ENCODE data around the gene OR51B2. TPM values are rescaled to one million over a fixed set of nuclear protein-coding genes. Genes with fewer than 3 reads are reported as not detected.

The OR51B2 gene
- total and polyA plus RNA-seq, 4 donors = 0.17 to 0.37 TPM; not detected in 2

DNA sequence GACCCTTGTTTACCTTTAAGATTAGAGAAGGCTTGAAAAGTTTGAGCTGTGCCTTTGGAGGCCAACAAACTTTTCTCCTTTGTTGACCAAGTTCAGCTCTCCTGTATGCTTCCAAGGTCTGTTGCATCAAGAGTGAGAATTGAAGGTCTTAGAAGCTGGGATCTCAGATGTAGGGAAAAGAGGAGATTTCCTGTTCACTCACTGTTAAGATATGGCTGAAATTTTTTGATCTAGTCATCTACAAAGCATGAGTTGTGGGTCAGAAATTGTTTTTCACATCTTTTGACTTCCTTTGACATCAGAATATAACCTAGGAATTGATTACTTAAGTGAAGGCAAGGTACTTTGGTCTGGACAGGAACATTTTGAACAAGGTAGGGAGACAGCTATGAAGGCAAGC lies 34.4 kb downstream of the OR51B2 start (continued):
- TF ChIP-seq, protein P1, sequence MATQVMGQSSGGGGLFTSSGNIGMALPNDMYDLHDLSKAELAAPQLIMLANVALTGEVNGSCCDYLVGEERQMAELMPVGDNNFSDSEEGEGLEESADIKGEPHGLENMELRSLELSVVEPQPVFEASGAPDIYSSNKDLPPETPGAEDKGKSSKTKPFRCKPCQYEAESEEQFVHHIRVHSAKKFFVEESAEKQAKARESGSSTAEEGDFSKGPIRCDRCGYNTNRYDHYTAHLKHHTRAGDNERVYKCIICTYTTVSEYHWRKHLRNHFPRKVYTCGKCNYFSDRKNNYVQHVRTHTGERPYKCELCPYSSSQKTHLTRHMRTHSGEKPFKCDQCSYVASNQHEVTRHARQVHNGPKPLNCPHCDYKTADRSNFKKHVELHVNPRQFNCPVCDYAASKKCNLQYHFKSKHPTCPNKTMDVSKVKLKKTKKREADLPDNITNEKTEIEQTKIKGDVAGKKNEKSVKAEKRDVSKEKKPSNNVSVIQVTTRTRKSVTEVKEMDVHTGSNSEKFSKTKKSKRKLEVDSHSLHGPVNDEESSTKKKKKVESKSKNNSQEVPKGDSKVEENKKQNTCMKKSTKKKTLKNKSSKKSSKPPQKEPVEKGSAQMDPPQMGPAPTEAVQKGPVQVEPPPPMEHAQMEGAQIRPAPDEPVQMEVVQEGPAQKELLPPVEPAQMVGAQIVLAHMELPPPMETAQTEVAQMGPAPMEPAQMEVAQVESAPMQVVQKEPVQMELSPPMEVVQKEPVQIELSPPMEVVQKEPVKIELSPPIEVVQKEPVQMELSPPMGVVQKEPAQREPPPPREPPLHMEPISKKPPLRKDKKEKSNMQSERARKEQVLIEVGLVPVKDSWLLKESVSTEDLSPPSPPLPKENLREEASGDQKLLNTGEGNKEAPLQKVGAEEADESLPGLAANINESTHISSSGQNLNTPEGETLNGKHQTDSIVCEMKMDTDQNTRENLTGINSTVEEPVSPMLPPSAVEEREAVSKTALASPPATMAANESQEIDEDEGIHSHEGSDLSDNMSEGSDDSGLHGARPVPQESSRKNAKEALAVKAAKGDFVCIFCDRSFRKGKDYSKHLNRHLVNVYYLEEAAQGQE (IDR thresholded peaks at IDR 0.05) = no peak
- TF ChIP-seq NR2F2 (IDR thresholded peaks at IDR 0.05) (no peak), SP1 (IDR thresholded peaks at IDR 0.05) (no peak), TAF1 (conservative IDR thresholded peaks at IDR 0.05) (no peak), GABPA (IDR thresholded peaks at IDR 0.05 in 1 of 2, conservative IDR thresholded peaks at IDR 0.05 in 1 of 2) (no peak), EGR1 (IDR thresholded peaks at IDR 0.05; ENCODE audit: low read depth in 2 of 2) (no peak), YY1 (IDR thresholded peaks at IDR 0.05) (no peak), FOXA2 (IDR thresholded peaks at IDR 0.05) (no peak)

DNA sequence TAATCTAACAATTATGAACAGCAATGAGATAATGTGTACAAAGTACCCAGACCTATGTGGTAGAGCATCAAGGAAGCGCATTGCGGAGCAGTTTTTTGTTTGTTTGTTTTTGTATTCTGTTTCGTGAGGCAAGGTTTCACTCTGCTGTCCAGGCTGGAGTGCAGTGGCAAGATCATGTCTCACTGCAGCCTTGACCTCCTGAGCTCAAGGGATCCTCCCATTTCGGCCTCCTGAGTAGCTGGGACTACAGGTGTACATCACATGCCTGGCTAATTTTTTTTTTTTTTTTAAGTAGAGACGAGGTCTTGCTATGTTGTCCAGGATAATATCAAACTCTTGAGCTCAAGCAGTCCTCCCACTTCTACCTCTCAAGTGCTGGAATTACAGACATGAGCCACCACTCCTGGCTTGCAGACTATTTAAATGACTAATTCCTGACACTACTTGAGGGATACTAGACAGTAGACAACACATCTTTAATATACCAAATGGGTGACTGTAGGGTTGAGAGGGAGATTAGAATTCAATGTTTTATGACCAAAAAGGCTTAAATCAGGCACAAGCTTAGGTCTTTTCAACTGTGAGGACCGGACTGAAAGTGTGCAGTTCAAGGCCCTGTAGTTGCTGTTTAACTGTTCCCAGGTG lies 35.1 kb downstream of the OR51B2 start:
- DNase-seq (ENCODE audit: low spot score) = no peak
- Histone ChIP-seq H3K27me3 (ENCODE audit: control insufficient read depth in 4 of 4, insufficient read depth in 4 of 4, low read length in 3 of 4) (no peaks in the 10 kb centered on the region), H3K4me3 (ENCODE audit: low read depth in 1 of 3, low read length in 3 of 3) (no peak overlapping the region), H3K9ac (ENCODE audit: low read depth in 1 of 2, low read length in 2 of 2) (no peak overlapping the region), H3K9me3 (ENCODE audit: control insufficient read depth in 4 of 4, low read length in 3 of 4) (no peaks in the 10 kb centered on the region), H3K4me1 (ENCODE audit: control insufficient read depth in 4 of 4, insufficient read depth in 4 of 4, low read length in 3 of 4) (no peaks in the 10 kb centered on the region), H3K27ac (ENCODE audit: low read depth in 1 of 2, low read length in 2 of 2) (no peak overlapping the region), H3K36me3 (ENCODE audit: control insufficient read depth in 4 of 4, insufficient read depth in 3 of 4, low read depth in 1 of 4, low read length in 3 of 4) (no peaks in the 10 kb centered on the region)
- TF ChIP-seq GABPA (IDR thresholded peaks at IDR 0.05 in 1 of 2, conservative IDR thresholded peaks at IDR 0.05 in 1 of 2) = no peak
- TF ChIP-seq HNF4A (conservative IDR thresholded peaks at IDR 0.05) = no peak
- TF ChIP-seq EGR1 (IDR thresholded peaks at IDR 0.05; ENCODE audit: low read depth in 2 of 2) = no peak
- TF ChIP-seq, protein P2, sequence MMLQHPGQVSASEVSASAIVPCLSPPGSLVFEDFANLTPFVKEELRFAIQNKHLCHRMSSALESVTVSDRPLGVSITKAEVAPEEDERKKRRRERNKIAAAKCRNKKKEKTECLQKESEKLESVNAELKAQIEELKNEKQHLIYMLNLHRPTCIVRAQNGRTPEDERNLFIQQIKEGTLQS (IDR thresholded peaks at IDR 0.05) = no peak
- no peak for TF ChIP-seq TAF1 (conservative IDR thresholded peaks at IDR 0.05)
- TF ChIP-seq FOXA2 (IDR thresholded peaks at IDR 0.05) = no peak
- no peak for TF ChIP-seq YY1 (IDR thresholded peaks at IDR 0.05)
- no peak for TF ChIP-seq RXRA (IDR thresholded peaks at IDR 0.05)
- TF ChIP-seq NR2F2 (IDR thresholded peaks at IDR 0.05) = no peak
- 83% methylated on average over 6 of the region's 6 CpGs for WGBS

DNA sequence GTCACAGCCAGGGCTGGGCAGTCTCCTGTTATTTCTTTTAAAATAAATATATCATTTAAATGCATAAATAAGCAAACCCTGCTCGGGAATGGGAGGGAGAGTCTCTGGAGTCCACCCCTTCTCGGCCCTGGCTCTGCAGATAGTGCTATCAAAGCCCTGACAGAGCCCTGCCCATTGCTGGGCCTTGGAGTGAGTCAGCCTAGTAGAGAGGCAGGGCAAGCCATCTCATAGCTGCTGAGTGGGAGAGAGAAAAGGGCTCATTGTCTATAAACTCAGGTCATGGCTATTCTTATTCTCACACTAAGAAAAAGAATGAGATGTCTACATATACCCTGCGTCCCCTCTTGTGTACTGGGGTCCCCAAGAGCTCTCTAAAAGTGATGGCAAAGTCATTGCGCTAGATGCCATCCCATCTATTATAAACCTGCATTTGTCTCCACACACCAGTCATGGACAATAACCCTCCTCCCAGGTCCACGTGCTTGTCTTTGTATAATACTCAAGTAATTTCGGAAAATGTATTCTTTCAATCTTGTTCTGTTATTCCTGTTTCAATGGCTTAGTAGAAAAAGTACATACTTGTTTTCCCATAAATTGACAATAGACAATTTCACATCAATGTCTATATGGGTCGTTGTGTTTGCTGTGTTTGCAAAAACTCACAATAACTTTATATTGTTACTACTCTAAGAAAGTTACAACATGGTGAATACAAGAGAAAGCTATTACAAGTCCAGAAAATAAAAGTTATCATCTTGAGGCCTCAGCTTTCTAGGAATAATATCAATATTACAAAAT lies 35.8 kb downstream of the OR51B2 start:
- Histone ChIP-seq H3K4me3 (ENCODE audit: low read depth in 1 of 3, low read length in 3 of 3) (no peak overlapping the region), H3K9ac (ENCODE audit: low read depth in 1 of 2, low read length in 2 of 2) (no peak overlapping the region), H3K27me3 (ENCODE audit: control insufficient read depth in 4 of 4, insufficient read depth in 4 of 4, low read length in 3 of 4) (no peaks in the 10 kb centered on the region), H3K36me3 (ENCODE audit: control insufficient read depth in 4 of 4, insufficient read depth in 3 of 4, low read depth in 1 of 4, low read length in 3 of 4) (no peaks in the 10 kb centered on the region), H3K4me1 (ENCODE audit: control insufficient read depth in 4 of 4, insufficient read depth in 4 of 4, low read length in 3 of 4) (no peaks in the 10 kb centered on the region), H3K27ac (ENCODE audit: low read depth in 1 of 2, low read length in 2 of 2) (no peak overlapping the region), H3K9me3 (ENCODE audit: control insufficient read depth in 4 of 4, low read length in 3 of 4) (no peaks in the 10 kb centered on the region)
- TF ChIP-seq RXRA (IDR thresholded peaks at IDR 0.05) (no peak), EGR1 (IDR thresholded peaks at IDR 0.05; ENCODE audit: low read depth in 2 of 2) (no peak), FOXA2 (IDR thresholded peaks at IDR 0.05) (no peak), JUND (IDR thresholded peaks at IDR 0.05) (no peak), NR2F2 (IDR thresholded peaks at IDR 0.05) (no peak), YY1 (IDR thresholded peaks at IDR 0.05) (no peak), HNF4G (IDR thresholded peaks at IDR 0.05) (no peak)
- TF ChIP-seq, protein P2 (IDR thresholded peaks at IDR 0.05) = no peak
- TF ChIP-seq, protein P3, sequence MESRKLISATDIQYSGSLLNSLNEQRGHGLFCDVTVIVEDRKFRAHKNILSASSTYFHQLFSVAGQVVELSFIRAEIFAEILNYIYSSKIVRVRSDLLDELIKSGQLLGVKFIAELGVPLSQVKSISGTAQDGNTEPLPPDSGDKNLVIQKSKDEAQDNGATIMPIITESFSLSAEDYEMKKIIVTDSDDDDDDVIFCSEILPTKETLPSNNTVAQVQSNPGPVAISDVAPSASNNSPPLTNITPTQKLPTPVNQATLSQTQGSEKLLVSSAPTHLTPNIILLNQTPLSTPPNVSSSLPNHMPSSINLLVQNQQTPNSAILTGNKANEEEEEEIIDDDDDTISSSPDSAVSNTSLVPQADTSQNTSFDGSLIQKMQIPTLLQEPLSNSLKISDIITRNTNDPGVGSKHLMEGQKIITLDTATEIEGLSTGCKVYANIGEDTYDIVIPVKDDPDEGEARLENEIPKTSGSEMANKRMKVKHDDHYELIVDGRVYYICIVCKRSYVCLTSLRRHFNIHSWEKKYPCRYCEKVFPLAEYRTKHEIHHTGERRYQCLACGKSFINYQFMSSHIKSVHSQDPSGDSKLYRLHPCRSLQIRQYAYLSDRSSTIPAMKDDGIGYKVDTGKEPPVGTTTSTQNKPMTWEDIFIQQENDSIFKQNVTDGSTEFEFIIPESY (IDR thresholded peaks at IDR 0.05) = no peak
- TF ChIP-seq, protein P1 (IDR thresholded peaks at IDR 0.05) = no peak
- TF ChIP-seq, protein P4, sequence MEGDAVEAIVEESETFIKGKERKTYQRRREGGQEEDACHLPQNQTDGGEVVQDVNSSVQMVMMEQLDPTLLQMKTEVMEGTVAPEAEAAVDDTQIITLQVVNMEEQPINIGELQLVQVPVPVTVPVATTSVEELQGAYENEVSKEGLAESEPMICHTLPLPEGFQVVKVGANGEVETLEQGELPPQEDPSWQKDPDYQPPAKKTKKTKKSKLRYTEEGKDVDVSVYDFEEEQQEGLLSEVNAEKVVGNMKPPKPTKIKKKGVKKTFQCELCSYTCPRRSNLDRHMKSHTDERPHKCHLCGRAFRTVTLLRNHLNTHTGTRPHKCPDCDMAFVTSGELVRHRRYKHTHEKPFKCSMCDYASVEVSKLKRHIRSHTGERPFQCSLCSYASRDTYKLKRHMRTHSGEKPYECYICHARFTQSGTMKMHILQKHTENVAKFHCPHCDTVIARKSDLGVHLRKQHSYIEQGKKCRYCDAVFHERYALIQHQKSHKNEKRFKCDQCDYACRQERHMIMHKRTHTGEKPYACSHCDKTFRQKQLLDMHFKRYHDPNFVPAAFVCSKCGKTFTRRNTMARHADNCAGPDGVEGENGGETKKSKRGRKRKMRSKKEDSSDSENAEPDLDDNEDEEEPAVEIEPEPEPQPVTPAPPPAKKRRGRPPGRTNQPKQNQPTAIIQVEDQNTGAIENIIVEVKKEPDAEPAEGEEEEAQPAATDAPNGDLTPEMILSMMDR (IDR thresholded peaks at IDR 0.05; ENCODE audit: low read depth, low read length, missing input control) = no peak
- peak; percentile 87 for DNase-seq (ENCODE audit: low spot score)
- 78% methylated on average over 7 of the region's 7 CpGs for WGBS
